Activated CD8-positive, alpha-beta T cell treated with anti-CD3 and anti-CD28 coated beads for 36 hours (primary cell): Measurements from ENCODE around the gene TAC3. TPM values are rescaled to one million over a fixed set of nuclear protein-coding genes. Genes with fewer than 3 reads are reported as not detected.
"Not testable (repeated sequence)": the region's sequence is repeated elsewhere in the genome, so short reads cannot be mapped to it uniquely, and the experiment has no call there.

Experiments used
- ATAC-seq: fragments of 200-7000 bp; cut with Tn5 transposase; one replicate; pipeline ENCODE4 v1.10.0; 2021; ENCODE audit warnings: mild to moderate bottlenecking, moderate library complexity
- CTCF ChIA-PET: fragments of 350-600 bp; sonication (Branson Sonifier 250); formaldehyde crosslinking; loops from one replicate; lab custom pipeline; 2021; ENCODE audit warnings: antibody characterized with exemption; lab: Charles Lee
- POLR2A ChIA-PET: fragments of 350-600 bp; sonication (Branson Sonifier 250); formaldehyde crosslinking; loops from one replicate; lab custom pipeline; 2021; ENCODE audit warnings: antibody characterized with exemption; lab: Charles Lee
- DNase-seq: peaks from one replicate; pipeline ENCODE4 v3.0.0-alpha.2; 2020
- H3K27ac Mint-ChIP-seq: one replicate; pipeline ENCODE4 v1.8.0; 2021; ENCODE audit warnings: mild to moderate bottlenecking, mixed read lengths
- H3K27me3 Mint-ChIP-seq: one replicate; pipeline ENCODE4 v1.8.0; 2021; ENCODE audit warnings: mixed read lengths
- H3K36me3 Mint-ChIP-seq: one replicate; pipeline ENCODE4 v1.8.0; 2021; ENCODE audit warnings: low read depth, mixed read lengths
- H3K4me1 Mint-ChIP-seq: one replicate; pipeline ENCODE4 v1.8.0; 2021; ENCODE audit warnings: low read depth, mixed read lengths
- H3K4me3 Mint-ChIP-seq: one replicate; pipeline ENCODE4 v1.8.0; 2021; ENCODE audit warnings: mild to moderate bottlenecking, moderate library complexity, mixed read lengths
- H3K9me3 Mint-ChIP-seq: one replicate; pipeline ENCODE4 v1.8.0; 2021; ENCODE audit warnings: mixed read lengths
- CTCF ChIP-seq: fragments of 200-600 bp; IDR thresholded peaks from one replicate; pipeline ENCODE4 v1.8.0; 2022; ENCODE audit warnings: antibody characterized with exemption, mild to moderate bottlenecking
- intact Hi-C: fragments of 100-400 bp; cut with micrococcal nuclease; formaldehyde crosslinking; loops from one replicate; pipeline ENCODE4 v1.10.0; 2022
- total RNA-seq, 2 experiments: library from RNA; stranded (reverse); gene quantifications; one replicate each; pipeline ENCODE4 v1.2.3, GENCODE V29; 2021

Gene TAC3
- total RNA-seq, 2 experiments from 2014 or later, result 0.34 to 0.54 TPM

- ChIA-PET POLR2A (no interaction called here), CTCF (interaction anchor here (2.1 kb wide), 1 partner anchor 8 kb away, joined by 10 read pairs; no protein-coding TSS in a partner anchor)
- intact Hi-C loops, result loop anchor here (10.0 kb wide), 1 partner anchor 135 kb away; no protein-coding TSS in a partner anchor
- TF ChIP-seq CTCF, result no peak
- no peak overlapping the region for H3K27ac Mint-ChIP-seq
- no peak overlapping the region for H3K4me3 Mint-ChIP-seq
- ATAC-seq (no peak), DNase-seq (no peak)
- no peaks in the 10 kb centered on the region for H3K27me3 Mint-ChIP-seq
- H3K9me3 Mint-ChIP-seq, result no peaks in the 10 kb centered on the region
- H3K4me1 Mint-ChIP-seq, result no peaks in the 10 kb centered on the region
- no peaks in the 10 kb centered on the region for H3K36me3 Mint-ChIP-seq
Measured at GRCh38 chr12:56980268-56980667, 36.1 kb downstream of the TAC3 start.

- ATAC-seq (no peak), DNase-seq (no peak)
- no peak overlapping the region for H3K27ac Mint-ChIP-seq
- CTCF ChIA-PET, result interaction anchor here (1.3 to 2.1 kb wide), 2 partner anchors 9 to 202 kb away, joined by 3 to 10 read pairs; no protein-coding TSS in a partner anchor
- no peak for TF ChIP-seq CTCF
- intact Hi-C loops, result loop anchor here (10.0 kb wide), 1 partner anchor 135 kb away; no protein-coding TSS in a partner anchor
- H3K36me3 Mint-ChIP-seq, result no peaks in the 10 kb centered on the region
- H3K4me3 Mint-ChIP-seq, result no peak overlapping the region
- H3K27me3 Mint-ChIP-seq, result no peaks in the 10 kb centered on the region
- no peaks in the 10 kb centered on the region for H3K9me3 Mint-ChIP-seq
- POLR2A ChIA-PET, result no interaction called here
- H3K4me1 Mint-ChIP-seq, result no peaks in the 10 kb centered on the region
Measured at GRCh38 chr12:56979628-56980027, 36.7 kb downstream of the TAC3 start.

DNA sequence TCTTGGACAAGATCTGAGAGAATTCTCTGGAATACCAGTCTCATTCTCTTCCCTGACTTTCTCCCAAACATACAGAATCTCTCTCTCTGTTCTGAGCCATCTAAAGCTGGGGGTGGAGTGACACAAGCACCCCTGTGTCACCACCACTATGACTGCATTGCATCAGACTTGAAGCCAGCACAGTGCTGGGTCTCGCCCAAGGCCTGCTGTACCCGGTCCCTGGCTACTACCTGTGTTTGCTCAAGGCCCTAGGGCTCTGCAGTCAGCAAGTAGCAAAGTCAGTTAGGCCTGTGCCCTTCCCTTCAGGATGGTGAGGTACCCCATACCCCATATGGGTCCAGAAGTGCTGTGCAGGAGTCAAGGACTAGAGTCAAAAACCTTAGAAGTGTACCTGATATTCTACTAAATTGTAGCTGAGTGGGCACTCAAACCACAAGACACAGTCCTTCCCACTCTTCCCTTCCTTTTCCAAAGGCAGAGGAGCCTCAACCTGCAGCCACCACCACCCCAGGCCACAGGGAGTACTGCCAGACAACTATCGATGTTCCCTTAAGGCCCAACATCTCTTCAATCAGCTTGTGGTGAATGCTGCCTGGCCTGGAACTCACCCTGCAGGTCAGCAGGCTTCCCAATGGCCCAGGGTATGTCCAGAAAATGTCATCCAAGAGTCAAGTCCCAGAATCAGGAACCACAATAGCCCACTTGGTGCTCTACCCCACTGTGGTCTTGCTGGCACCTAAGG, 37.8 kb downstream of the TAC3 start:
- ATAC-seq (no peak), DNase-seq (no peak)
- intact Hi-C loops, result no loop called here
- Mint-ChIP-seq H3K4me1 (no peaks in the 10 kb centered on the region), H3K27me3 (no peaks in the 10 kb centered on the region), H3K9me3 (no peaks in the 10 kb centered on the region), H3K4me3 (no peak overlapping the region), H3K36me3 (no peaks in the 10 kb centered on the region), H3K27ac (no peak overlapping the region)
- CTCF ChIA-PET, result interaction anchor here (1.3 to 2.1 kb wide), 2 partner anchors 10 to 203 kb away, joined by 3 to 10 read pairs; no protein-coding TSS in a partner anchor
- POLR2A ChIA-PET, result no interaction called here
- TF ChIP-seq CTCF, result no peak

DNA sequence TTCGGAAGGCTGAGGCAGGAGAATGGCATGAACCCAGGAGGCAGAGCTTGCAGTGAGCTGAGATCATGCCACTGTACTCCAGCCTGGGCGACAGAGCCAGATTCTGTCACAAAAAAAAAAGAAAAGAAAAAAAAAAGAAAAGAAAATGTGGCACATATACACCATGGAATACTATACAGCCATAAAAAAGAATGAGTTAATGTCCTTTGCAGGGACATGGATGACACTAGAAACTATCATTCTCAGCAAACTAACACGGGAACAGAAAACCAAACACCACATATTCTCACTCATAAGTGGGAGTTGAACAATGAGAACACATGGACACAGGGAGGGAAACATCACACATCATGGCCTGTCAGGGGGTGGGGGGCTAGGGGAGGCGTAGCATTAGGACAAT, 39.0 kb downstream of the TAC3 start:
- H3K27ac Mint-ChIP-seq, DNase-seq, H3K4me1 Mint-ChIP-seq, POLR2A ChIA-PET, H3K9me3 Mint-ChIP-seq, CTCF ChIA-PET, H3K36me3 Mint-ChIP-seq, H3K4me3 Mint-ChIP-seq, intact Hi-C loops, H3K27me3 Mint-ChIP-seq, ATAC-seq: not testable (repeated sequence)

- CTCF ChIA-PET, DNase-seq, H3K4me3 Mint-ChIP-seq, POLR2A ChIA-PET, H3K27ac Mint-ChIP-seq, ATAC-seq, H3K27me3 Mint-ChIP-seq, intact Hi-C loops, H3K4me1 Mint-ChIP-seq, H3K9me3 Mint-ChIP-seq, H3K36me3 Mint-ChIP-seq: not testable (repeated sequence)
Measured at GRCh38 chr12:56974224-56974623, 42.1 kb downstream of the TAC3 start.

GRCh38 chr12:56968910-56969309, 47.4 kb downstream of the TAC3 start:
- ATAC-seq, CTCF ChIA-PET, POLR2A ChIA-PET, H3K9me3 Mint-ChIP-seq, H3K27ac Mint-ChIP-seq, H3K4me3 Mint-ChIP-seq, H3K36me3 Mint-ChIP-seq, H3K4me1 Mint-ChIP-seq, H3K27me3 Mint-ChIP-seq, DNase-seq, intact Hi-C loops: not testable (repeated sequence)

- POLR2A ChIA-PET, H3K9me3 Mint-ChIP-seq, H3K27me3 Mint-ChIP-seq, H3K36me3 Mint-ChIP-seq, intact Hi-C loops, H3K4me1 Mint-ChIP-seq, H3K27ac Mint-ChIP-seq, DNase-seq, ATAC-seq, H3K4me3 Mint-ChIP-seq: not testable (repeated sequence)
- CTCF ChIA-PET, result interaction anchor here (1.5 kb wide), 1 partner anchor 35 kb away, joined by 4 read pairs; no protein-coding TSS in a partner anchor
Measured at GRCh38 chr12:56965997-56966642, 50.2 kb downstream of the TAC3 start.

DNA sequence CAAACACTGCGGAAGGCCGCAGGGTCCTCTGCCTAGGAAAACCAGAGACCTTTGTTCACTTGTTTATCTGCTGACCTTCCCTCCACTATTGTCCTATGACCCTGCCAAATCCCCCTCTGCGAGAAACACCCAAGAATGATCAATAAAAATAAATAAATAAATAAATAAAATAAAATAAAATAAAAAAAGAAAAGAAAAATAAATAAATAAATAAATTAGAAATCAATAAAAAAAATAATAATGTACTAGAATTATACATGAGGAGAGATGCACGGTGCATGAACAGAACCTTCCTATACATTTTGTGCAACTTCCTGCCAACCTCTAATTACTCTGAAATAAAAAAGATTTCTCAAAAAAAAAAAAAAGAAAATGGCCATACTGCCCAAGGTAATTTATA, 51.2 kb downstream of the TAC3 start:
- H3K9me3 Mint-ChIP-seq, H3K36me3 Mint-ChIP-seq, POLR2A ChIA-PET, ATAC-seq, H3K4me3 Mint-ChIP-seq, H3K27ac Mint-ChIP-seq, DNase-seq, H3K4me1 Mint-ChIP-seq, intact Hi-C loops, H3K27me3 Mint-ChIP-seq: not testable (repeated sequence)
- CTCF ChIA-PET, result interaction anchor here (1.5 kb wide), 1 partner anchor 36 kb away, joined by 4 read pairs; no protein-coding TSS in a partner anchor

- H3K36me3 Mint-ChIP-seq, DNase-seq, intact Hi-C loops, H3K4me3 Mint-ChIP-seq, CTCF ChIA-PET, H3K27ac Mint-ChIP-seq, H3K4me1 Mint-ChIP-seq, ATAC-seq, POLR2A ChIA-PET, H3K27me3 Mint-ChIP-seq, H3K9me3 Mint-ChIP-seq: not testable (repeated sequence)
Measured at GRCh38 chr12:56963557-56963956, 52.8 kb downstream of the TAC3 start.
